LHCN-M2 (cell line): Measurements from ENCODE around the gene OR10H4. TPM values are rescaled to one million over a fixed set of nuclear protein-coding genes. Genes with fewer than 3 reads are reported as not detected.
"Not testable (repeated sequence)": the region's sequence is repeated elsewhere in the genome, so short reads cannot be mapped to it uniquely, and the experiment has no call there.

ENCODE experiments used
- DNase-seq: peaks from one replicate; pipeline ENCODE4 v3.0.0-alpha.2; 2012; ENCODE audit warnings: low read depth
- polyA plus RNA-seq: library from polyadenylated mRNA; unstranded; fragments of >200 nt; gene quantifications from one replicate; pipeline ENCODE4 v1.2.1, GENCODE V29; 2012; ENCODE audit warnings: missing spikeins
- total RNA-seq: library from RNA; depleted of rRNA; stranded (reverse); fragments of >200 nt; gene quantifications from 2 replicates; pipeline ENCODE4 v1.2.3, GENCODE V29; 2014; rRNA removed

OR10H4 gene, protein sequence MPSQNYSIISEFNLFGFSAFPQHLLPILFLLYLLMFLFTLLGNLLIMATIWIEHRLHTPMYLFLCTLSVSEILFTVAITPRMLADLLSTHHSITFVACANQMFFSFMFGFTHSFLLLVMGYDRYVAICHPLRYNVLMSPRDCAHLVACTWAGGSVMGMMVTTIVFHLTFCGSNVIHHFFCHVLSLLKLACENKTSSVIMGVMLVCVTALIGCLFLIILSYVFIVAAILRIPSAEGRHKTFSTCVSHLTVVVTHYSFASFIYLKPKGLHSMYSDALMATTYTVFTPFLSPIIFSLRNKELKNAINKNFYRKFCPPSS
- not detected in 2 replicates for total RNA-seq
- polyA plus RNA-seq, result not detected

DNA sequence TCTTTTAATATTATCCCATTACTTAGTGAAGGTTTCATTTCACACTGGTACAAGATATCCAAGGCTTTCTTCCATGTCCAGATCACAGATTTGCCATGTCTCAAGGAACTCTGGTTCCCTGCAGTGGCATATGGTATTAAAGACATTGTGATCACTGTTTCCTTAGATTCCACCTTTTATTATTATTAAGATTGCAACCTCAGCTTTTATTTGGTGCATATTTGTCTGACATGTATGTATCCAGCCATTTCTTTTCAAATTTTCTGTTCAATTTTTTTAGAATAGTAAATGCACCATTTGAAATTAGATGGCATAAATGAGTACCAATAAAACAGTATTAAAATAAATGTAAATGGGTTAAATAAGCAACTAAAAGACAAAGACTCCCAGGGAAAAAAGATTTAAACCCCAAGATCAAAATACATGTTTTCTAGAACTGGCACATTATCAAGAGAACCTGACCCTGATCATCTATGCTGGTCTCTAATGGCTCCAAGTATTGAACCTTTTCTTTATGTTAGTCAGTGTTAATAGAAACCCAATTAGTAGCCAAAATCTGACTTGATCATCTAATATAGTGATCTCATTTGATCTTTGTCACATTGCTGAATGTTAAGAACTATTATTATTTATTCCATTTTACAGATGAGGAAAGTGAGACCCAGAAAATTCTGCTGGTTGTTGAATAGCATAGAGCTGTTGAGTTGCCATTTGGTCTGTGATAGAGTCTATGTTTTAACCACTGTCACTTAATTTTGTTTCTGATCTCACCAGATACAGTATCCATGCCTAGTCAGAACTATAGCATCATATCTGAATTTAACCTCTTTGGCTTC, at the start of gene OR10H4:
OR10H4 (plus strand) TSS at position 786 of the 836 bp plus-strand sequence; CDS start at position 786, 0 bp downstream.
- no peak for DNase-seq

DNA sequence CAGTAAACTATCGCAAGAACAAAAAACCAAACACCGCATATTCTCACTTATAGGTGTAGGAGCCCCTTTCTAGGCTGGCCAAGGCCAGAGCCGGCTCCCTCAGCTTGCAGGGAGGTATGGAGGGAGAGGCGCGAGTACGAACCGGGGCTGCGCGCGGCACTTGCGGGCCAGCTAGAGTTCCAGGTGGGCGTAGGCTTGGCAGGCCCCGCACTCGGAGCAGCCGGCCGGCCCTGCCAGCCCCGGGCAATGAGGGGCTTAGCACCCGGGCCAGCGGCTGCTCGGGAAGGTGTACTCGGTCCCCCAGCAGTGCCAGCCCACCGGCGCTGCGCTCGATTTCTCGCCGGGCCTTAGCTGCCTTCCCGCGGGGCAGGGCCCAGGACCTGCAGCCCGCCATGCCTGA, 49.2 kb upstream of the OR10H4 start:
- DNase-seq, result not testable (repeated sequence)

DNA sequence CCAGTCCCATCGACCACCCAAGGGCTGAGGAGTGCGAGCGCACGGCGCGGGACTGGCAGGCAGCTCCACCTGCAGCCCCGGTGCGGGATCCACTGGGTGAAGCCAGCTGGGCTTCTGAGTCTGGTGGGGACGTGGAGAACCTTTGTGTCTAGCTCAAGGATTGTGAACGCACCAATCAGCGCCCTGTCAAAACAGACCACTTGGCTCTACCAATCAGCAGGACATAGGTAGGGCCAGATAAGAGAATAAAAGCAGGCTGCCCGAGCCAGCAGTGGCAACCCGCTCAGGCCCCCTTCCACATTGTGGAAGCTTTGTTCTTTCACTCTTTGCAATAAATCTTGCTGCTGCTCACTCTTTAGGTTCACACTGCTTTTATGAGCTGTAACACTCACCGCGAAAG, 48.8 kb upstream of the OR10H4 start:
- not testable (repeated sequence) for DNase-seq

DNA sequence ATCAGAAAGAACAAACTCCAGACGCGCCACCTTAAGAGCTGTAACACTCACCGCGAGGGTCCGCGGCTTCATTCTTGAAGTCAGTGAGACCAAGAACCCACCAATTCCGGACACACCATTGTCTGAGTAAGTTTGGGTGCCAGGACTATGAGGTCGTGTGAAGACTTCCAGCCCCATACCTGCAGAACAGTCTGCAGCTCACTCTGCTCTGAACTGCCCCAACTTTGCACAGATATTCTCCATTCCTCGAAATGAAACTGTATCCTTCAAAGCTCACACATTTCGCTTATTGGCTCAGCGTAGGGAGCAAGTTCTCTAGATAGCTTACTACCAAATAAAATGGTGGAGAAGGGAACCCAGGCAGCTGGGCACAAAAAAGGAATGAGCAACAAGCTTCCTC, 48.3 kb upstream of the OR10H4 start:
- DNase-seq, result no peak

DNA sequence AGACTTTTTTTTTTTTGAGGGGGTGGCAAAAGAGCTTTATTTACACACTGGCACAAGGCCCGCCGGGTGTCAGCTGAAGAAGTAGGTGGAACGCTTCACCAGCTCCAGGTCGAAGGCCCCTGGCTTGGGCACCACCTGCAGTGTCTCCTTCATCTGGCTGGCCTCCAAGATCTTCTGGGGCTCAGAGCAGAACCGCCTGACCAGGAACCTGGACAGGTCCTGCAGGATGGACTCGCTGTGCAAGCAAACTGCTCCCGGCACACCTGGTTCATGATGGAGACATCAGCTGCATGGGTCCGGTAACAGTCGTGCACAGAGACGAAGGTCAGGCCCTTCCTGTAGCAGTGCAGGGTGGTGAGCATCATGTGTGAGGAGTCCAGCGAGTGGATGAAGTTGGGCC, 46.6 kb upstream of the OR10H4 start:
- DNase-seq, result no peak

DNA sequence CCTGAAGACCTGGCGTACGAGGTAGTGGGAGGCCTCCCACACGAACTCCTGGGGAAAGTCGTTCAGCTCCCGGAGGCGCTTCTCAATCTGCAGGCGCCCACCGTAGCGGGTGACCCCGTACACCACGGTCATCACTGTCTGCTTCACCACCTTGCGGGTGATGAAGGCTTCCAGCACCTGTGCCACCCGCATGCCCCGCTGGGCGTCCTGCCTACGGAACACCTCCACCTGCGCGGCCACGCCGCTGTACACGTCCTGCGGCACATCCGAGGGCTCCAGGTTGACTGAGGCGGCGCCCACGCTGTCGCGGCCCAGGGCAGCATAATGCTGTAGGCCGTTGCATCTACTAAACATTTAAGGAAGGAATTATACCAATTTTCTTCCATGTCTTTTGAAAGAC, 45.9 kb upstream of the OR10H4 start:
- not testable (repeated sequence) for DNase-seq

DNA sequence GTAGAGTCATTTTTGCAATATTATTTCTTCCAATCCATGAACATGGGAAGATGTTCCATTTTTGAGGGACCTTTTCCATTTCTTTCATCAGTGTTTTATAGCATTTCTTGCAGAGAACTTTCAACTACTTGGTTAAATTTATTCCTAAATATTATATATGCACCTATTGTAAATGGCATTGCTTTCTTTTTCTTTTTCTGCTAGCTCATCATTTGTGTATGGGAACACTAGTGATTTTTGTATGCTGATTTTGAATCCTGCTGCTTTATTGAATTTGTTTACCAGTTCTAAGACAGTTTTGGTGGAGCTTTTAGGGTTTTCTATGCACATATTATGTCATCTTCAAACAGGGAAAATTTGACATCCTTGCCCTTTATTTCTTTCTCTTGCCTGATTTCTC, 43.8 kb upstream of the OR10H4 start:
- no peak for DNase-seq

DNA sequence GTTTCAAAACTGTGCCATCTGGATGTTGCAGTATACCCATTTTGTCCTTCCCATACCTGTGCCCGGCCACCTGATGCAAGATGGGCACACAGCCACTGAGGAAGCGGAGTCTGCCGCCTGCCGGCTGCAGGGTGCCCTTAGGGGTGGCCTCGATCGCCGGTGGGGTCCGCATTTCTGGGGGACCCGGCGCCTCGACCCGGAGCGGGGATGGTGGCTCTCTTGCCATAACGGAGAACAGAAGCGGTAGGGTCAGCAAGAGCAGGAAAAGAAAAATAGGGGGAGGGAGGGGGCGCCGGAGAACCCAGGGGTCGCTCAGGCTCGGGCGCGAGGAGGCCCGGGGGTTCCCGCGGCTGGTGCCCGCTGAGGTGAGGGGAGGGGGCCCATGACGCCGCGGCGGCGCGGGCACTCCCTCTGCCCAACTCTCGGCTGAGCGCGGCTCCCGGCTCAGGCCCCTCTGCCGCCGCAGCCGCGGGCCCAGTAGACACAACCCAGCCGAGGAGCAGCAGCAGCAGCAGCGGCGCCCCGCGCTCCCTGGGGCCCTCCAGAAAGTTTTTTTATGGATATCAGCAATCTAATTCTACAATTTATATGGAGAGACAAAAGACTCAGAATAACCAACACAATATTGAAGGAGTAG, 37.1 kb upstream of the OR10H4 start:
- no peak for DNase-seq

DNA sequence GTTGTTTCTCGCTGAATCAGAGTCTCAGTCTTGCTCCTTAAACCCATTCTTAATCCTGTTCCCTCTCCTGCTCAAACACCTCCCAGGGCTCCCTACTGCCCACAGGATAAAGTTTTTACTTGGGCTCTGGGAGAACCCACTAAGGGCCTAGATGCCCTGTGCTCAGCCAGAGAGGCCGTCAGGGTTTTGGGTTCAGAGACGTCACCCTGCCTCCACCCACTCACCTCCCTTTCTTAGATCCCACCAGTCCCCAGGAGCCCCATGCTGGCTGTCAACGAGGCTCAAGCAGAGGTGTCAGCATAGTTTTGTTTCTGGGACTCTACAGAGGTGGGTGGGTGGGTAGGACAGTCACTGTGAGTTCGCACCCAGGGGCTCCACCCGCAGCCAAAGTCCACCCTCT, 35.4 kb upstream of the OR10H4 start:
- DNase-seq, result no peak

DNA sequence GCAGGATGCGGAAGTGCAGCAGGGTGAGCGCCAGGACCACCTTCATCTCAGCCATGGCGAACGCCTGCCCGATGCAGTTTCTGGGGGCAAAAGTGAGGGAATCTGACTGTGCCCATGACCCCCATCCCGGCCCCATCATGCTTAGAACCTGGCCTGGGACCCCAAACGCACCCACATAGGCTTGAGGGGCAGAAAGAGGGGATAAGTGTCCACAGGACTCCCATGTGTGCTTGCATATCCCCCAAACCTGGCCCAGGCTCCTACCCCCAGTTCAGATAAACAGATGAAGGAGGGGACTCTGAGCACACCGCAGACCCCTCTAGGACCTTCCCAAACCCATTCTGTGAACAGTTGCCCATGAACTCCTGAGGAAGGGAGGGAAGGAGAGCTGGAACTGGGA, 35.0 kb upstream of the OR10H4 start:
- no peak for DNase-seq

DNA sequence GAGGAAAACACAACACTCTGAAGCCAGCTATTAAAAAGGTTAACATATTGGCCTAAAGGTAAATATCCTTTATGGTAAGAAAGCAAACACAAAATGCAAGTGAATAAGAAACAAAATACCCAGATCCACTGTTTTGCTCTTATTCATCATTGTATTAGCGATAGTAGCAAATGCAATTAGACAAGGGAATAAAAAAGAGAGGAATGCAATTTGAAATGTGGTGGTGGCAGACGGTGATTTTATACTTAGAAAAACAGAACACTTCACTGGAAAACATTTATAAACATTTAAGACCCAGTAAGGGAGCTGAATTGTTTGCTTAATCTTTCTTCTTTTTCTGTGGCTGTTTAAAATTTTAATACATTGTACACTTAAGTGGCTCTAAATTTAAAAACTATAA, 33.7 kb upstream of the OR10H4 start:
- DNase-seq, result no peak

DNA sequence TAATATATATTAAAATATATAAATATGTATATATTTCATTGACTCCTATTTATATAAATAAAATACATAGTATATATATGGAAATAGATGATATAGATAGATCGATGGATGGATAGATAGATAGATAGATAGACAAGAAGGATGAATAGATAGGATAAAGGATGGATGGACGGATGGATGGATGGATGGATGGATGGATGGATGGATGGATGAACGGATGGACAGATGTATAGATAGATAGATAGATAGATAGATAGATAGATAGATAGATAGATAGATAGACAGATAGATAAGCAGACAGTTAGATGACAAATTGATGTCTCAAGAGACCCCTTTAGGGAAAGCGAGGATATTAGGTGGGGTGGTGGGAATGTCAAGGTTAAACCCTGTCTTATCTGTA, 29.6 kb upstream of the OR10H4 start:
- DNase-seq, result no peak

DNA sequence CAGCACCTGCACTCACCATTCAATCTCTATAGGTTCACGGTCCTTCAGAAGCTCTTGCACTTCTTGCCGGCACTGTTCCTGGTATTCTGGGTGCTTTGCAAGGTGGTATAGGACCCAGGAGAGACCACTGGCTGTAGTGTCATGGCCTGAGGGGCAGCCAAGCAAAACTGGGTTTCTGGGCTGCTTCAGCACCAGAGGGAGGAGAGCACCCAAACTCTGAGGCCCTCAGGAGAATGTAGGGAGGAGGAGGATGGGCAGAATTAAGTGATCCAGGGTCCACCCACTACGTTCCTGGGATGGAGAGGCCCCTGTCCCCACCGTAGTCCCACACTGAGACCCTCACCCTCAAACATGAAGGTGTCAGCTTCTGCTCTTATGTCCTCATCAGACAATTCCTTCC, 26.8 kb upstream of the OR10H4 start:
- no peak for DNase-seq

DNA sequence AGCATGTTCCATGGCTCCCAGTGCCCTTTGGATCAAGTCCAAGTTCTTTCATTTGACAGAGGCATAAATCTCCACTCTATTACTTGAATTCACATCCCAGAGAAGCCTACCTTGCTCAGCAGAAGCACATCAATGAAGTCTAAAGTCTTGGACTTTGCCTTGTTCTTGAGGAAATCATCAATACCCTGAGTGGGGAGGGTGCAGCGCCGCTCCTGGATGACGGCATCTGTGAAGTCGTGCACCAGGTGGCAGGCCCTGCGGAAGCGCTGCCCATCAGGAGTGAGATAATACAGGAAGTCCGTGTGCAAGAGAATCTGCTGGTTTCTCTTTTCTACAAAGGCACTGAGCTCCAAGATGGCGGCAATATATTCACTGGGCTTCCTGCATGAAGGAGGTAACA, 25.1 kb upstream of the OR10H4 start:
- DNase-seq, result no peak

DNA sequence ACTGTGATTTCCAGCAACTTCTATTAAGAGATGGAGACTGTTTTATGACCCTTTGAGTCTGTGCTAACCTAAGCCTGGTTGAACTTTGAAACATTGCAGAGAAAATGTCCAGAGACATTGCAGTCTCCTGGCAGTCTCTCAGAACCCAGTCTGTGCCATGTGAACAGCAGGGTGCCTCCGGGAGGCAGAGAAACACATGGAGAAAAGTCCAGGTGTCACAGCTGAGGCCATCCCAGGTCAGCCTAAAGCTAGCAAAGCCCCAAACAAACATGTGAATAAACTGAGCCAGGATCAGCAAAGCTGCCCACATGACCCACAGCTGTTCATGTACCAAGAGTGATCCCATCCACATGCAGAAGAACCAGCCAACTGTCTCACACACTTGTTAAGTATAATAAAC, 22.3 kb upstream of the OR10H4 start:
- DNase-seq, result no peak

DNA sequence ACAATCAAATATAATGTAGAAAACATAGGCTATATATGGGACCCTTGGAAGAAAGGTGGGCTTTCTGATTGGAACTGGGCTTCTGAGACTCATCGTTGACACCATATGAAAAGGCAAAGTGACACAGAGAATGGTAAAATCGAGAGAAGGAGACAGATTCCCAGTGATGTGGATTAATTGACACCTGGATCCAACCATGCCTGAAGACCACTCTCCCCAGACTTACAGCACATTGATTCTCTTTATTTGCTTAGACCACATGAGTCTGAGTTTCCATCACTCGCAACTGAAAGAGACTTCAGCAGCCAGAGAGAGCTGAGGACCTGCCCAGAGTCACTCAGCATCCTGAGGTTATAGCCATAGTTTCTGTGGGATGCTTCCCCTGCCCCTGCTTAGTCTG, 20.5 kb upstream of the OR10H4 start:
- DNase-seq, result no peak

DNA sequence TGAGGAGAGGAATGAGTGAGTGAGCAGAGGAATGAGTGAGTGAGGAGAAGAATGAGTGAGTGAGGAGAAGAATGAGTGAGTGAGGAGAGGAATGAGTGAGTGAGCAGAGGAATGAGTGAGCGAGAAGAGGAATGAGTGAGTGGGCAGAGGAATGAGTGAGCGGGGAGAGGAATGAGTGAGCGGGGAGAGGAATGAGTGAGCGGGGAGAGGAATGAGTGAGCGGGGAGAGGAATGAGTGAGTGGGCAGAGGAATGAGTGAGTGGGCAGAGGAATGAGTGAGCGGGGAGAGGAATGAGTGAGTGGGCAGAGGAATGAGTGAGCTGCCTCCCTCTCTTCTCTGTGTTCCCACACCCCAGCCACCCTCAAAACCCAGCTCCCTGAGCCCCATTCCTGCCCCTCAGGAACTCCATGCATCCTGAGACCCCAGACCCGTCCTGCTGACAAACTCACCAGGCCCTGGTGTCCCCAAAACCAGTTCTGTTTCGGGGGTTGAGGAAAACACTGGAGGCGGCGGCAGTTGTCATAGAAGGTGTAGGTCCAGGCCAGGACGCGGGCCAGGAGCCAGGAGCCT, 15.0 kb upstream of the OR10H4 start:
- DNase-seq, result not testable (repeated sequence)

DNA sequence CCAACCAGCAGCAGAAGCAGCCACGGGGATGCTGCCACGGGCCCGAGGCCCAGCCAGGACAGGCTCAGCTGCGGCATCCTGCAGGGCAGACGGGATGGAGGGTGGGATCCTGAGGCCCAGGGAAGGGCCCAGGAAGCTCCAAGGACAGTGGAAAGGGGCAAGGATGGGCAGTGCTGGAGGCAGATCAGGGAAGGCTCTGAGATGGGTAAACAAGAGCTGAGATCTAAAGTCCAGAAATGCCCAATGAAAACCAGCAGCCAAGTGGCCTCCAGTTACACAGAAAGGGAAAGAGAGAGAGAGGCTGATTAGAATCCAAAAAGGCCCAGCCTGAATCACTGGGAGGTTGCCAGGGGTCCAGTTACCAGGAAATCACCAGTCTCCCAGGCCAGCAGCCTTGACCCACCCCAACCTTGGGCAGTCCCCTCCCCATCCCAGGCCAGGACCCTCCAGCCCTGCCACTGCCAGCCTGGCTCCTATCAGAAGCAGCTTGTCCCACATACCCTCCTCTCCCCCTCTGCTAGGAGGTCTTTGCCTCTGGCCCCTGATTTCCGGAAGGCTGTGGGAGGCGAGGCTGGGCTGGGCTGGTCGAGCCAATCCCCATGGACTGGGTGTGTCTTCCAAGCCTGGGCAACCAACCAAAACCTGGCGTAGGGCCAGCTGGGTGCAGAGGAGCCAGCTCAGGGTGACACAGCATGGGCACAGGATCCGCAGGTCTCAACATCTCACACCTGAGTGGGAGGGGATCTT, 14.3 kb upstream of the OR10H4 start, which contains the start of gene CYP4F11:
CYP4F11 (minus strand) TSS at position 198 of the 747 bp plus-strand sequence; CDS start at position 77, 121 bp downstream.
- peak; percentile 1 for DNase-seq

DNA sequence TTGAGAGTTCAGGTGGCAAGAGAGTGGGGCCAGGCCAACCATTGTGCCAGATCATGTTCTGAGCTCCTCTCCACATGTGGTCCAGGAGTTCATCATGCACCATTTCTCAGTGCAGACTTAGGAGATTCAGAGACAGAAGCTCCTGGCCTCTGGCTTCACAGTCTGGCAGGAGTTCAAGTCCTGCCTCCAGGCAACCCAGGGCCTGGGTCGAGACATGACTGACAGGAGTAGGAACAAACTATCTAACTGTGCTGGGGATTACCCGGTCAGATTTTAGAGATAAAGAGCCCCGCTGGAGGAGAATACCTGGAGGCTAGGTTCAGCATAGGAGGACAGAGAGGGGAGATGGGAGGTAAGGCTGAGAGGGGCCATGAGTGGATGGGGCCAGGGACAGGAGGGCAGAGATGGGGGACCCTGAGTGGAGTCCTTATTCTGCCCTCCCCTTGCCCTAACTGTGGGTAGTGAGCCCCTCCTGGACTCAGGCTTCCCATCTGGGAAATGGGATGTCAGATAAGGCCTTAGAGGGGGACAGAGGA, 13.6 kb upstream of the OR10H4 start:
- DNase-seq, result no peak

DNA sequence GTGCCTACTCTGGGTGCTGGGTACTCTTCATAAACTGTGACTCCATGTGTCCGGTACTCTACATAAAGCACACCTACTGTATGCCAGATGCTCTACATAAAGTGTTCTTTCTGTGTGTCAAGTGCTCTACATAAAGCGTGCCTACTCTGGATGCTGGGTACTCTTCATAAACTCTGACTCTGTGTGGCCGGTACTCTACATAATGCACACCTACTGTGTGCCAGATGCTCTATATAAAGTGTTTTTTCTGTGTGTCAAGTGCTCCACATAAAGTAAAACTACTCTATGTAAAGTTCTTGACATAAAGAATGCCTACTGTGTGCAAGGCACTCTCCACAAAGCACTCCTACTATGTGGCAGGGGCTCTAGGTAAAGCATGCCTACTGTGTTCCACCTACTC, 12.6 kb upstream of the OR10H4 start:
- no peak for DNase-seq

DNA sequence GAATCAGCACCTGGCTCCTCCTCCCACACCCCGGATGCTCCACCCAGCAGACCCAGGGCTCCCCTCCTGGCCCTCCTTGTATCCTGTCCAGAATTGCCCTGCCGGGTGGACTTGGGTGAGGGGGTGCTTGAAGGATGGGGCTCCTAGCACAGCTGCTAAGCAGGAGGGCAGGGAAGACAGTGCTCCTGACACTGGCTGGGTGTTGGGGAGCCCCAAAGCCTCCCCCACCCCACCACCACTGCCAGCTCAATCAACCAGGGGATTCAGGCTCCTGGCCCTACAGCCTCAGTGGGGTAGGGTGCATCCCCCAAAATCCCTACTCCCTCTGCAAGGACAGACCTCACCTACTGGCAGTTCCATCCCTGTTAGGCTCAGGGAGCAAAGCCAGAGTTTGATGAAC, 11.9 kb upstream of the OR10H4 start:
- DNase-seq, result no peak
